Neutrophil (primary cell): ENCODE data around the gene TCFL5.

Experiments used
- H3K27ac ChIP-seq: fragments of 200-600 bp; sonication (generic); 2 replicates; pipeline ENCODE4 v1.5.1; 2016; ENCODE audit warnings: mild to moderate bottlenecking, moderate library complexity
- H3K27me3 ChIP-seq: fragments of 200-600 bp; sonication (generic); 2 replicates; pipeline ENCODE4 v1.6.0; 2016; ENCODE audit warnings: mild to moderate bottlenecking
- H3K36me3 ChIP-seq: fragments of 200-600 bp; sonication (generic); 2 replicates; pipeline ENCODE4 v1.5.1; 2017
- H3K4me1 ChIP-seq, 2 experiments: fragments of 200-600 bp in 1 of 2; sonication (generic) in 1 of 2; 1 replicate in 1 of 2; 2 replicates in 1 of 2; pipeline versions ENCODE4 v1.5.1 to v1.6.1; 2013 to 2016; ENCODE audit warnings: low read depth in 1 of 2, low read length in 1 of 2, mild to moderate bottlenecking in 1 of 2, moderate library complexity in 1 of 2; ENCODE audit not compliant: control insufficient read depth in 1 of 2, insufficient read depth in 1 of 2
- H3K4me3 ChIP-seq, 2 experiments: fragments of 200-600 bp in 1 of 2; sonication (generic) in 1 of 2; 1 replicate in 1 of 2; 2 replicates in 1 of 2; pipeline ENCODE4 v1.5.1; 2013 to 2016; ENCODE audit warnings: low read depth in 1 of 2, low read length in 1 of 2, mild to moderate bottlenecking in 1 of 2, moderate library complexity in 1 of 2
- H3K9me3 ChIP-seq: fragments of 200-600 bp; sonication (generic); 2 replicates; pipeline ENCODE4 v1.5.1; 2016
- TF ChIP-seq, protein P1 (sequence below): fragments of 200-600 bp; sonication (generic); IDR thresholded peaks from 2 replicates; pipeline ENCODE4 v1.5.1; 2016; ENCODE audit warnings: antibody characterized with exemption

Gene TCFL5

DNA sequence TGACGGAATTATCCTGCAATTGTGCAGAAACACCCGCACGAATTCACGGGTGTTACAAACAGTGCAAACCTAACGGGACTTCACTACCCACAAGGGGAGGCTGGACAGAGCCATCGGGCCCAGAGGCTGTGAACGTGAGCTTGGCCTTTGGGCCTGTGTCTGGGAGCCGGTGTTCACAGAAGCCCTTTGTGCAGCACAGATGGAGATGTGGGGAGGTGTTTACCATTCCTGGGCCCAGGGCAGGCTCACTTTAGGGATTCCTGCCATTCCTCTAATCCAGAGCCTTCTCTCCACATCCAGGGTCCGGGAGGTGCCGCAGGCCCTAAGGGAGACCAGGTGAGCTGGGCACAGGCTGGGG is 29.8 kb downstream of the TCFL5 start:
- peaks cover 22% of the 10 kb centered on the region for H3K36me3 ChIP-seq
- no peaks in the 10 kb centered on the region for H3K27me3 ChIP-seq

DNA sequence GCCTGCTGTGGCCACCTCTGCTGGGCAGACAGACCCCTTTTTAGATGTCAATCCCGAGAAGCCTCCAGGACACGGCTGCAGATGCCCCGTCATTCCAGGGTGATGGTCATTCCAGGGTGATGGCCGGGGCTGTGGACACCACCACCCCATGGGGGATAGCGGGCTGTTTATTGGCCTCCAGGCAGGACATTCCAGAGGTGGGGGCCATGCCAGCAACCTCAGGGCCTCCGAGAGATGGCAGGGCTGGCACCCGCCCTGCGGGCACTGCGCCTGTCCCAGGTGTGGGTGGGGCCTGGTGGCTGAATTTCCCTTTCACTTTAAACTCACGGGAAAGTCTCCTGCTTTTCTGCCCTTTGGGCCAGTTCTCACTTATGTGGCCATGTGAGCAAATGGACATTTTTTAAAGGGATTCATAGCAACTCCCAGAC is 30.2 kb downstream of the TCFL5 start:
- H3K36me3 ChIP-seq, result peaks cover 17% of the 10 kb centered on the region
- peak overlapping the region; percentile 91 for H3K27ac ChIP-seq
- peak overlapping the region in 1 of 2 experiments; percentile 3 for H3K4me3 ChIP-seq
- no peaks in the 10 kb centered on the region for H3K27me3 ChIP-seq
- H3K9me3 ChIP-seq, result no peaks in the 10 kb centered on the region
- H3K4me1 ChIP-seq, result peaks cover 40 to 44% of the 10 kb centered on the region in 2 experiments
- TF ChIP-seq, protein P1, sequence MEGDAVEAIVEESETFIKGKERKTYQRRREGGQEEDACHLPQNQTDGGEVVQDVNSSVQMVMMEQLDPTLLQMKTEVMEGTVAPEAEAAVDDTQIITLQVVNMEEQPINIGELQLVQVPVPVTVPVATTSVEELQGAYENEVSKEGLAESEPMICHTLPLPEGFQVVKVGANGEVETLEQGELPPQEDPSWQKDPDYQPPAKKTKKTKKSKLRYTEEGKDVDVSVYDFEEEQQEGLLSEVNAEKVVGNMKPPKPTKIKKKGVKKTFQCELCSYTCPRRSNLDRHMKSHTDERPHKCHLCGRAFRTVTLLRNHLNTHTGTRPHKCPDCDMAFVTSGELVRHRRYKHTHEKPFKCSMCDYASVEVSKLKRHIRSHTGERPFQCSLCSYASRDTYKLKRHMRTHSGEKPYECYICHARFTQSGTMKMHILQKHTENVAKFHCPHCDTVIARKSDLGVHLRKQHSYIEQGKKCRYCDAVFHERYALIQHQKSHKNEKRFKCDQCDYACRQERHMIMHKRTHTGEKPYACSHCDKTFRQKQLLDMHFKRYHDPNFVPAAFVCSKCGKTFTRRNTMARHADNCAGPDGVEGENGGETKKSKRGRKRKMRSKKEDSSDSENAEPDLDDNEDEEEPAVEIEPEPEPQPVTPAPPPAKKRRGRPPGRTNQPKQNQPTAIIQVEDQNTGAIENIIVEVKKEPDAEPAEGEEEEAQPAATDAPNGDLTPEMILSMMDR, result no peak

More for the DNA sequence above, 29.8 kb downstream of the TCFL5 start:
- TF ChIP-seq, protein P1, result no peak
- peaks cover 40 to 44% of the 10 kb centered on the region in 2 experiments for H3K4me1 ChIP-seq
- H3K9me3 ChIP-seq, result no peaks in the 10 kb centered on the region
- H3K27ac ChIP-seq, result peak overlapping the region; percentile 91
- H3K4me3 ChIP-seq, result peak overlapping the region; percentile 67 to 72

DNA sequence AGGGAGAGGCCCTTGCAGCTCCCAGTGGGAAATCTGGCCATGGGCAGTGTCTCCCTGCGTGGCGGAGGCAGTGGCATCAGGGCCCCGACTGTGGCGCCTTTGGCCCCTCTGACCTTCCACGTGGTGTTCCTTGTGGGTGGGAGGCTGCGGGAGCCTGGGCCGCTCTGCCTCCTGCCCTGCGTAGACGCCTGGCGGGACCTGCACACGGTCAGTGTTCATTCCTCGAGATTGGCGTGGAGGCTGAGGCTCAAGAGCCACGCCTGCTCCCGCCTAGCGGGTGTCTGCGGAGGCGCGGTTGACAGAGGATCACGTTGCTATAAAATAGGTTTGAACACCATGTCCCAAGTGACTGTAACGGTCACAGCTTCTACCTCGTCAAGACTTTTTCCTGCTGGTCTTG is 30.8 kb downstream of the TCFL5 start:
- Histone ChIP-seq H3K36me3 (peaks cover 11% of the 10 kb centered on the region), H3K9me3 (no peaks in the 10 kb centered on the region), H3K27me3 (no peaks in the 10 kb centered on the region), H3K4me3 (no peak overlapping the region), H3K4me1 (peaks cover 40 to 44% of the 10 kb centered on the region in 2 experiments), H3K27ac (peak overlapping the region; percentile 91)
- TF ChIP-seq, protein P1, result no peak

DNA sequence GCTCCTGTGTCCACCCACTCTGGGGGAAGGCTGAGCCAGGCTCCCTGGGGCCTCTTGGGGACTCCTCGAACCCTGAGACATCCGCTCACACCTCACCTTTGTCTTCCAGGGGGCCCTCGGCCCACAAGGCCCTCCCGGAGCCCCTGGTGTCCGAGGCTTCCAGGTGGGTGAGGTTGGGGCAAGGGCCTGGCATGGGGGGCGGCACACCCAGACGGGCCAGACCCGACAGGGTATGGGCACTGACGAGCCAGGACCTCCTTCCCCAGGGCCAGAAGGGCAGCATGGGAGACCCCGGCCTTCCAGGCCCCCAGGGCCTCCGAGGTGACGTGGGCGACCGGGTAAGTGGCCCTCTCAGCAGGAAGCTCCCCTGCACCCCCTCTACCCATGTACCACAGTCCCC is 31.4 kb downstream of the TCFL5 start:
- Histone ChIP-seq H3K4me1 (peaks cover 40 to 44% of the 10 kb centered on the region in 2 experiments), H3K9me3 (no peaks in the 10 kb centered on the region), H3K4me3 (no peak overlapping the region), H3K27me3 (no peaks in the 10 kb centered on the region), H3K36me3 (peaks cover 6% of the 10 kb centered on the region), H3K27ac (no peak overlapping the region)
- TF ChIP-seq, protein P1, result no peak

DNA sequence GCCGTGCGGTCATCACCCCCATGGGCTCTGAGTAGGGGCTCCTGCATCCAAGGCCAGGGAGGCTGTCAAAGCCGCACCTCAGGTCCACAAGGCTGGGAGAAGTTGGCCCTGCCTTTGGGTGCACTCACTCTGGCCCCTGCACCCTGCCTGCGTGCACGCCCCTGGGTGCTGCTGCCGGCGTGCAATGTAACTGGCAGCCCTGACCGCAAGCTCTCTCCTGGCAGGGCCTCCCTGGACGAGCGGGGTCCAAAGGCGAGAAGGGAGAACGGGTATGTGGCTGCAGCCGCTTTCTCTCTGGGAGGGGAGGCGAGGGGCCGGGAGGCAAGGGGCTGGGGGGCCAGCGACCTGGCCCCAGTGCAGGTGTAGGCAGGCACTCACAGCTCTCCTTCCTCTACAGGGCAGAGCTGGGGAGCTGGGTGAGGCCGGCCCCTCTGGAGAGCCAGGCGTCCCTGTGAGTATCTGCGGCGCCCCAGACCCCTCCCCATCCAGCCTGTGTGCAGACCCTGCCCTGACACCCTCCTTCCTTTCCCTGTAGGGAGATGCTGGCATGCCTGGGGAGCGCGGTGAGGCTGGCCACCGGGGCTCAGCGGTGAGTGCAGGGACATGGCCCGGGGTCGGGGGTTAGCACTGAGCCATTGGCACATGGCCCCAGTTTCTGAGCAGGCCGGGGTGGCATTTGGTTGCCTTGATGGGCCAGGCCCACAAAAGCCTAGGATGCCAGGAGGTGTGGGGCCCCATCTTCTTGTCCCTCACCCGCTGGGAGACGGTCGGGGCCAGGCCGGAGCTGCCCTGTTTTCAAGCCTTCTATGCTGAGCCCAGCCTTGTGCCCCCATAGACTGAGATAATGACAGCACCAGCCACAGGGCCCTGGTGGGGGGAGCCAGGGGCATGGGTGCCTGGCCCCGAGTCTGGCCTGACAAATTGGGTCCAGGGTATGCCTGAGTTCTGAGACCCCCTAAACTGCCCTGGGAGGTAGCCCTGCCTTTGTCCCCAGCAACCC is 32.1 kb downstream of the TCFL5 start:
- no peaks in the 10 kb centered on the region for H3K9me3 ChIP-seq
- peaks cover 42 to 46% of the 10 kb centered on the region in 2 experiments for H3K4me1 ChIP-seq
- H3K27me3 ChIP-seq, result peaks cover 4% of the 10 kb centered on the region
- TF ChIP-seq, protein P1, result no peak
- no peaks in the 10 kb centered on the region for H3K36me3 ChIP-seq
- no peak overlapping the region for H3K27ac ChIP-seq
- H3K4me3 ChIP-seq, result no peak overlapping the region
